ENCODE results near the gene DDX39A.

DDX39A gene

GRCh38 chr19:14361824-14362223, 57.3 kb downstream of the DDX39A start:
- DNase-seq, result peak; percentile 60

Data from MV-4-11 (cell line).